DMS114 treated with DMSO at 0.1 percent for 48 hours (cell line): Measurements from ENCODE around the gene SARNP.

ENCODE experiments used
- DNase-seq: peaks from one replicate; lab custom pipeline; 2025; ENCODE audit not compliant: unreplicated experiment; lab: John Stamatoyannopoulos, UW

SARNP gene

GRCh38 chr12:55743406-55744339 is 73.9 kb downstream of the SARNP start:
- peak; percentile 14 for DNase-seq

DNA sequence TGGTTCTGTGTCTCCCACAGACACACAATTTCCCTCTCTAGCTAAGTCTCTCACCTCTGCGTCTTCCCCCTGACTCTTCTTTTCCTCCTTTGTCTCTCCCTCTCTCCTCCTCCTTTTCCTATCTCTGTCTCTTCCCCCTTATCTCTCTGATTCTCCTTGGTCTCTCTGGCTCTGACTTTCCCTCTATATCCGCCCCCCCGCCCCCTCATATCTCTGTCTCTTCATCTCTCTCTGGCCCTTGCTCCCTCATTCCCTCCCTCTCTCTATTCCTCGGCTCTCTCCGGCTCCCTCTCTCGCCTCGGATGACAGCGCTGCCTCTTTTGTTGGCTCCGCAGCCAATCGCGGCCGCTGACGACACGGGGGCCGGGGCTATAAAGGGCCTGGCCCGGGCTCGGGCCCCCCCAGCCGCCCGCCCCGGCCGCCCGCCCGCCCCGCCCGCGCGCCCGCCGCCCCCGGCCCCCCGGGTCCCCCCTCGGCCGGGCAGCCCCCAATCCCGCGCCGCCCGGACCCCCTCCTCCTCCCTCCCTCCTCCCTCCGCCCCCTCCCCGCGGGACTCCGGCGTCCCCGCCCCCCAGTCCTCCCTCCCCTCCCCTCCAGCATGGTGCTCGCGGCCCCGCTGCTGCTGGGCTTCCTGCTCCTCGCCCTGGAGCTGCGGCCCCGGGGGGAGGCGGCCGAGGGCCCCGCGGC is 74.7 kb downstream of the SARNP start, which contains the start of gene GDF11:
Gene GDF11, plus strand, starts transcription at position 404 of the 687 bp plus-strand sequence. Its CDS starts 195 bp downstream, at position 599.
- DNase-seq, result peak; percentile 76

- no peak for DNase-seq
Observed at GRCh38 chr12:55741931-55742680, 75.4 kb downstream of the SARNP start.

DNA sequence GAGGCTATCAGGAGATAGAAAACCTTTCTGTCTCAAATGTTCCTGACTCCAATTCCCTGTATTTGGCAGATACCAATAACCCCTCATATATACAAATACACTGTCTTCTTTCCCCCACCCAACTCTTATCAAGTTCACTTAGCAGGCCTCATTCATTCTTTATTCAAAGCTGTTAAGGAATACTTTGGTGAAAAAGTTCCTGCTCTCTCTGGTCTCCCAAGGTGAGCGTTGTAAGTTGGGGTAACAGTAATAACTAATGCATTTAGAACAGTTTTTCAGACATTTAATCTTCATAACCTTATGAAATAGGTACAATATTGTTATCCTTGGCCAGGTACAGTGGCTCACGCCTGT is 78.5 kb downstream of the SARNP start:
- DNase-seq, result no peak

GRCh38 chr12:55738123-55739024 is 79.2 kb downstream of the SARNP start:
- DNase-seq, result peak; percentile 76

DNA sequence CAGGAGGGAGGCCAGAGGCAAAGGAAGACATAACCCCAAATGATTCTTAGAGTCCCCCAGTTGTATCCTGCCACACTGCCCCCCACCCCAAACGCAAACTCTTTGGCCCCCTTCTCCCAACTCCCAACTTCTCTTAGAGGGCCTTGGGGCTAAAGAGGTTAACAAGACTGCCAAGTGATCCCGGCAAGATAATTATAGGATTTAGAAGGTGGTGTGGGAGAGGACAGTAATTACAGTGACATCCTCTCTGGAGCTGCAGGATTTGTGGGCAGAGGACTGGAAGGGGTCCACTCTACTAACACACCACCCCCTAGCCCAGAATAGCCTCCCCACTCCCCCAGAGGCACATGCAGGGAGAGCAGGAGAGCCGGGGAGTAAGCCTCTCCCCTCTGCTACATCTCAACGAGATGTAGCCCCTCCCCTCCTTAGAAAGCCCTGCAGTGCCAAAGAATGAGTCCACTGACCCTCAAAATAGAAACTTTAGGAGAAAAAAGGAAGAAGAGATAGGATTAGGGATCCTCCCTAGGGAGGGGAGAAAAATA is 79.9 kb downstream of the SARNP start:
- DNase-seq, result peak; percentile 18

- peak; percentile 29 for DNase-seq
Observed at GRCh38 chr12:55736780-55737580, 80.5 kb downstream of the SARNP start.

- no peak for DNase-seq
Observed at GRCh38 chr12:55736076-55736475, 81.4 kb downstream of the SARNP start.

DNA sequence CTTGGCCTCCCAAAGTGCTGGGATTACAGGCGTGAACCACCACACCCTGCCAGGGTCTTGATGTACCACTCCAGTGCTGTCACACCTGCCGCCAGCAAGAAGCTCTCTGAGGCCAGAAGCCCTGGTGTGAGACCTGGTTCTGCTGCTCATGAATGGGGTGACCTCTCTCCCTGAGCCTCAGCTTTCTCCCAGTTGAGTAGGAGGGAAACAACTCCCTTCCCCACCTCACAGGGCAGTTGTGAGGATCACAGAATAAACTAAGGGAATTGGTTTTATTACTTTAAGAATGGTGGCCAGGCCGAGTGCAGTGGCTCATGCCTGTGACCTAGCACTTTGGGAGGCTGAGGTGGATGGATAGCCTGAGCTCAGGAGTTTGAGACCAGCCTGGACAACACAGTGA is 82.9 kb downstream of the SARNP start:
- no peak for DNase-seq

- no peak for DNase-seq
Observed at GRCh38 chr12:55733858-55734257, 83.7 kb downstream of the SARNP start.

DNA sequence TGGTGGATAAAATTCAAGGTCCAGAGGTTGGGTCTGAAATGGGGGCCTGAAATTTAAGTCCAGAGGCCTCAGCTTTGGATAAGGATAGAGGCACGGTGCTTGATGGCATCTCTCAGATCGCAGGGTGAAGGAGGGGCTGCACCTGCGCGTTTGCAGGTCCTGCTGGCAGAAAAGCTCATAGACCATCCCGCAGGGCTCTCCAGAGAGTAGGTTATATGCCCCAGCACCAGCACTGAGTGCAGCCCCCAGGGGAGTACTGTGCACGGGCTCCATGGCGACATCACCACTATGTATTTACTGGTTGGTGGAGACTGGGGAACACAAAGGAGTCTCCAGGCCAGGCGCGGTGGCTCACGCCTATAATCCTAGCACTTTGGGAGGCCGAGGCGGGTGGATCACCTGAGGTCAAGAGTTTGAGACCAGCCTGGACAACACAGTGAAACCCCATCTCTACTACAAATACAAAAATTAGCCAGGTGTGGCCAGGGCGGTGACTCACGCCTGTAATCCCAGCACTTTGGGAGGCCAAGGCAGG is 84.4 kb downstream of the SARNP start:
- DNase-seq, result no peak

DNA sequence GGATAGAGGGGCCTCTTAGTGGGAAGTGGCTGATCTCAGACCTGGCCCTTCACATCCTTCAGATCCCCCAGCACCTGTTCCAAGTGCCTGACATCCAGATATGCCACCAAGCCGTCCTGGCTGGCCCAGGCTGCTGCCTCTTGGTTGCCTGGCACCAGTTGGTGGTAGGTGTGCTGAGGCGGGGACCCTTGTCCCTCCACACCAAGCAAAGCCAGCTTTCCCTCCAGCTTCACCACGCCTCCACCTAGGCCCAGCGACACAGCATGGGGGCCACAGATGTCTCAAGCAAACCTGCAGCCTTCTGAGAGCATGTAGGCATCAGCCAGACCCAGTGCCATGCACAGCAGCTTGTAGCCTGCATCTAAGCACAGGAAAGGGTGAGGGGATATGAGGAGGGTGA is 85.2 kb downstream of the SARNP start:
- no peak for DNase-seq

GRCh38 chr12:55729819-55730818 is 87.4 kb downstream of the SARNP start:
- peak; percentile 53 for DNase-seq

DNA sequence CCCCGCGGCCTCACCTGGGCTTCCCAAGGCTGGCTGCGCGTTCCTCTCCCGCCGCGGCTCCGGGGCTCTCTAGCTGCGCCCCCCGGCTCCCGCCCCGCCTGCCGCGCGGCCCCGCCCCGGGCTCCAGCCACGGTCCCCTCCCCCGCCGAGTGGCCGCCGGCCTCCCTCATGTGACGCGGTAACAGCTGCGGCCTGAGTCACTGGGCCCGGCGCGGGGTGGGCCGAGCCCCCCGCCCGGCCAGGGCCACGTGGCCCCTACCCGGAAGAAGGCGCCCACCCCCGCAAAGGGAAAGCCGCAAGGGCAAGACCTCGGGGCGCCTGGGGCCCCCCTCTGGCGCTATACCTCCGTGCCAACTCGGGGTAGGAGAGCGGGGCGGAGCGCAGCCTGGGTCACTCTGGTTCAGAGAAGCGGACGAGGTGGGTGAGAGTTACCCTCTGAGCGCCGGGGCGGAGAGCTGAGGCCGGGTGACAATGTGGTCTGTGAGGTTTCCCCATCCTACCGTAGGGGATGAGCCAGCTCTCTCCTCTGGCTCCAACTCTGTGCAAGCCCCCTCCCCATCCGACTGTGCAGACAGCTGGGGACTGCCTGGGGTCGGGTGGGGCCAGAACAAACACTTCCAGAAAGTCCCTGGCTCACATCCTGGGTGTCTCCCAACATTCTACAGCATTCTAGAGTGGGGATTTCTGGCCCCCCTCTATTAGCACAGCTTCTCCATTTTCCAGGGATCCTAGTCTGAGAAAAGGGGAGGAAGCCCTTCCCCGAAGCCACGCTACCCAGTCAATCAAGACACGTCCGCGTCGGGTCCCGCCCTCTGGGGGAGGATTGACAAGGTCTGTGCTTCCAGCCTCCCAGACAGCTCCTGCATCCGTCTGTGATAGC is 88.3 kb downstream of the SARNP start, which contains the start of gene CD63:
Gene CD63, minus strand, starts transcription at position 71 of the 880 bp plus-strand sequence. CDS start 668 bp downstream, outside the sequence.
- peak; percentile 79 for DNase-seq

DNA sequence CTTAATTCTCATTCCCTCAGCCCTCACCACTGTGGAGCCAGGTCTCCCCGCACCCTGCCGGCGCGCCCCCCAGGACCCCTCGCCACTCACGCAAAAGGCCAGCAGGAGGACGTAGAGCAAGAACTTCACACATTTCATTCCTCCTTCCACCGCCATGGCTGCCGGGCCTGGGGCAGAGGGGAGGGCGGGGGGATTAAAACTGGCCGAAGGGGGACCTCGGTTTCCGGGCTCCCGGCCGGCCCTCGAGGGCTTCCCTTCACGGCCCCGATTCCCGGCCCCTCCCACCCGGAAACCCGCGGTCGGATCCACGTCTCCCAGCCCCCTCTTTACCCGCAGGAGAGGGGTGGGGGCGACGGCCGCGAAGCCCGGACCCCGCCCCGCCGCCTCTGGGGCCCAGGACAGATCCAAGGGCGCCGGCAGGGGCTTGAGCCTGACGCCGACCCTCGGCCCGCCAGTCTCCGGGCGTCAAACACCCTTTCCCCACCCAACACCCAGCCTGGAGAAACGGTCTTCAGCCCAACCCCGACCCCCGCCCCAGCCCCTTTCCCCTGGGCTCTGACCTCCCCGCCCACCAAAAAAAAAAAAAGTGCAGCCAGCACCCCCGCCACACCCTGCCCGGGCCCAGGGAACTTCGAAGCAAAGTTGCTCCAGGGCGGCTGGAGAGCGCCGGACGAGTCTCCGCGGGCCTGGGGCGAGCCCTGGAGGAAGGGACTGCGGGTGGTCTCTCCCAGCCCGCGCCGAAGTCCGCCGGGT is 89.2 kb downstream of the SARNP start:
- no peak for DNase-seq

DNA sequence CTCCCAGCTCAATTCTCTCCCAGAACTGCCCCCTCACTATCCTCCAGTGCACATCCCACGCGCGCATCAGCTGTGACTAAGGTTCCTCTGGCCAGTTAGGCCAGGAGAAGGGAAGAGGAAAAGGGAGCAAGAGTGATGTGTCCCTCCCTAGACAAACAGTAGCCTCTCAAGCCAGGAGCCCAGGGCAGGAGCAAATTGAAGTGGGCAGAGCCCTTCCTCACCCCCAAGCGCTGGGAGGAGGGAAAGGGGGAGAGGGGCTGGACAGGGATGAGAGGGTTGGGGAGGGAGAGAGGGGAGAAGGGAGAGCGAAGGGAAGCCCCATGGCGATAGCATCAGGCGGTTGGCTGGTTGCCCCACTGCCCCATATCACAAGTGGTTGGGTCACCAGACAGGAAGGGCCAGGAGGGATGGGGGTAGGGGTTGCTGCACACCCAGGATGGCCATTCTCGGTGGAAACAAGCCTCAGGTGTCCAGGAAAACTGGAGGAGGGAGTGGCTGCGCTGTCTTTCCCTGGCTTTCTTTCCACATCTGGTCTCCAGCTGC is 89.8 kb downstream of the SARNP start:
- no peak for DNase-seq
